Measurements from ENCODE around the gene NOTCH1. TPM values are rescaled to one million over a fixed set of nuclear protein-coding genes. Genes with fewer than 3 reads are reported as not detected.

NOTCH1 gene
- polyA plus RNA-seq, 2 of the 4 experiments (the other 2 are of a cell fraction): 0.88 to 5.7 TPM

- TF ChIP-seq NPAS2 (CRISPR knock-in tag; IDR thresholded peaks at IDR 0.05; ENCODE audit: borderline replicate concordance): no peak
- TF ChIP-seq E2F6 (IDR thresholded peaks at IDR 0.05; ENCODE audit: borderline replicate concordance, low read depth): peak; percentile 6; the same call in 1 of the 2 replicates
- peak; percentile 88 for TF ChIP-seq POLR2A (IDR thresholded peaks at IDR 0.05; ENCODE audit: low read length)
- TF ChIP-seq EHMT2 (IDR thresholded peaks at IDR 0.05; ENCODE audit: low read depth): no peak
- no peak for TF ChIP-seq NR3C1 (IDR thresholded peaks at IDR 0.05)
- no peak for TF ChIP-seq ZFP36 (IDR thresholded peaks at IDR 0.05; ENCODE audit: borderline replicate concordance, partially characterized antibody)
- no peak for TF ChIP-seq ELK1 (IDR thresholded peaks at IDR 0.05; ENCODE audit: low read depth, low read length)
- TF ChIP-seq ESRRA (IDR thresholded peaks at IDR 0.05; ENCODE audit: borderline replicate concordance, low read length): no peak
- TF ChIP-seq HDAC2 (IDR thresholded peaks at IDR 0.05): no peak
- TF ChIP-seq BCL3 (IDR thresholded peaks at IDR 0.05): 0 out of 3 replicates have a peak, but pooled peaks have one; percentile 59
- TF ChIP-seq GATA3 (IDR thresholded peaks at IDR 0.05; ENCODE audit: borderline replicate concordance): no peak
- TF ChIP-seq RAD21 (conservative IDR thresholded peaks at IDR 0.05 in 1 of 2, IDR thresholded peaks at IDR 0.05 in 1 of 2): no peak
- no peak for TF ChIP-seq KDM1A (IDR thresholded peaks at IDR 0.05; ENCODE audit: low read depth)
- no peak for TF ChIP-seq FOSL2 (IDR thresholded peaks at IDR 0.05)
- TF ChIP-seq FOSL2 (CRISPR knock-in tag; IDR thresholded peaks at IDR 0.05): no peak
- no peak for TF ChIP-seq CHD4 (IDR thresholded peaks at IDR 0.05; ENCODE audit: borderline replicate concordance)
- no peak for TF ChIP-seq RFX5 (IDR thresholded peaks at IDR 0.05)
- TF ChIP-seq REST (IDR thresholded peaks at IDR 0.05): no peak
- TF ChIP-seq ZC3H11A (IDR thresholded peaks at IDR 0.05): no peak
- no peak for TF ChIP-seq CTCF (IDR thresholded peaks at IDR 0.05)
- no peak; the same call in 1 of the 2 replicates for TF ChIP-seq MAX (IDR thresholded peaks at IDR 0.05)
- TF ChIP-seq JUN (IDR thresholded peaks at IDR 0.05): peak; percentile 66 to 85; a peak in 3 of 5 replicates
- TF ChIP-seq ZSCAN20 (CRISPR knock-in tag; IDR thresholded peaks at IDR 0.05): no peak
- TF ChIP-seq FOXS1 (CRISPR knock-in tag; IDR thresholded peaks at IDR 0.05): no peak
- no peak for TF ChIP-seq SREBF2 (IDR thresholded peaks at IDR 0.05)
- TF ChIP-seq MYC (IDR thresholded peaks at IDR 0.05; ENCODE audit: borderline replicate concordance, low read length): 0 out of 2 replicates have a peak, but pooled peaks have one; percentile 25
- no peak for TF ChIP-seq RARB (CRISPR knock-in tag; IDR thresholded peaks at IDR 0.05)
- no peak for TF ChIP-seq EP300 (IDR thresholded peaks at IDR 0.05)
- peak; percentile 22; the same call in 1 of the 2 replicates for TF ChIP-seq HMGXB4 (CRISPR knock-in tag; IDR thresholded peaks at IDR 0.05; ENCODE audit: borderline replicate concordance)
- no peak for TF ChIP-seq ATOH8 (CRISPR knock-in tag; IDR thresholded peaks at IDR 0.05; ENCODE audit: low read depth)
- no peak for TF ChIP-seq CBX2 (IDR thresholded peaks at IDR 0.05; ENCODE audit: borderline replicate concordance, low read depth)
Measured at GRCh38 chr9:136482793-136483588, 62.9 kb downstream of the NOTCH1 start, which contains the start of gene SEC16A (continued).
